Measurements from ENCODE around the gene ACTA1.
"Not testable (repeated sequence)": the region's sequence is repeated elsewhere in the genome, so short reads cannot be mapped to it uniquely, and the experiment has no call there.

ACTA1 gene

GRCh38 chr1:229440851-229441537 lies 7.1 kb upstream of the ACTA1 start:
- no peak for DNase-seq (ENCODE audit: low read depth)

- DNase-seq (ENCODE audit: low read depth), result no peak
Measured at GRCh38 chr1:229438021-229438420, 4.1 kb upstream of the ACTA1 start.

- DNase-seq (ENCODE audit: low read depth), result no peak
Measured at GRCh38 chr1:229437443-229437842, 3.5 kb upstream of the ACTA1 start.

GRCh38 chr1:229436201-229436600 lies 2.3 kb upstream of the ACTA1 start:
- DNase-seq (ENCODE audit: low read depth), result no peak

GRCh38 chr1:229434641-229435051 lies 752 bp upstream of the ACTA1 start:
- DNase-seq (ENCODE audit: low read depth), result no peak

GRCh38 chr1:229433364-229434004 lies 410 bp downstream of the ACTA1 start:
- DNase-seq (ENCODE audit: low read depth), result no peak

GRCh38 chr1:229432905-229433304 lies 989 bp downstream of the ACTA1 start:
- no peak for DNase-seq (ENCODE audit: low read depth)

GRCh38 chr1:229432116-229432461 lies 1.8 kb downstream of the ACTA1 start:
- DNase-seq (ENCODE audit: low read depth), result no peak

- no peak for DNase-seq (ENCODE audit: low read depth)
Measured at GRCh38 chr1:229431284-229432115, 2.4 kb downstream of the ACTA1 start.

- DNase-seq (ENCODE audit: low read depth), result no peak
Measured at GRCh38 chr1:229430761-229431283, 3.1 kb downstream of the ACTA1 start.

- no peak for DNase-seq (ENCODE audit: low read depth)
Measured at GRCh38 chr1:229428256-229428655, 5.6 kb downstream of the ACTA1 start.

- no peak for DNase-seq (ENCODE audit: low read depth)
Measured at GRCh38 chr1:229427572-229427971, 6.3 kb downstream of the ACTA1 start.

- no peak for DNase-seq (ENCODE audit: low read depth)
Measured at GRCh38 chr1:229425564-229426159, 8.2 kb downstream of the ACTA1 start.

- no peak for DNase-seq (ENCODE audit: low read depth)
Measured at GRCh38 chr1:229420765-229421164, 13.1 kb downstream of the ACTA1 start.

- DNase-seq (ENCODE audit: low read depth), result no peak
Measured at GRCh38 chr1:229420224-229420623, 13.7 kb downstream of the ACTA1 start.

GRCh38 chr1:229418586-229418985 lies 15.3 kb downstream of the ACTA1 start:
- DNase-seq (ENCODE audit: low read depth), result not testable (repeated sequence)

- DNase-seq (ENCODE audit: low read depth), result not testable (repeated sequence)
Measured at GRCh38 chr1:229412810-229413209, 21.1 kb downstream of the ACTA1 start.

GRCh38 chr1:229412056-229412455 lies 21.8 kb downstream of the ACTA1 start:
- no peak for DNase-seq (ENCODE audit: low read depth)

GRCh38 chr1:229411434-229412055 lies 22.3 kb downstream of the ACTA1 start:
- no peak for DNase-seq (ENCODE audit: low read depth)

- DNase-seq (ENCODE audit: low read depth), result no peak
Measured at GRCh38 chr1:229410692-229411433, 23.0 kb downstream of the ACTA1 start.

- no peak for DNase-seq (ENCODE audit: low read depth)
Measured at GRCh38 chr1:229410370-229410691, 23.6 kb downstream of the ACTA1 start.

Measured in T-helper 22 cell (primary cell).